Mesenchymal stem cell (in vitro differentiated cells and primary cell): Measurements from ENCODE around the gene RBM19.

Experiments used
- DNase-seq: peaks from one replicate; pipeline ENCODE4 v3.0.0-alpha.2; 2013
- H2AFZ ChIP-seq: one replicate; pipeline ENCODE4 v1.6.1; 2013; ENCODE audit warnings: low read depth, mild to moderate bottlenecking, control low read depth, inconsistent platforms, low read length, moderate library complexity
- H2AK5ac ChIP-seq: 2 replicates; pipeline ENCODE4 v1.6.1; 2013; ENCODE audit warnings: low read length, moderate library complexity, mild to moderate bottlenecking, inconsistent platforms; ENCODE audit not compliant: severe bottlenecking
- H2BK120ac ChIP-seq: one replicate; pipeline ENCODE4 v1.6.1; 2013; ENCODE audit warnings: low read depth, mild to moderate bottlenecking, inconsistent platforms, low read length, moderate library complexity
- H2BK12ac ChIP-seq, 2 experiments: one replicate each; pipeline ENCODE4 v1.6.1; 2013; ENCODE audit warnings: inconsistent platforms in 2 of 2, low read length in 2 of 2, mild to moderate bottlenecking in 2 of 2, moderate library complexity in 2 of 2, control low read depth in 1 of 2
- H2BK15ac ChIP-seq: one replicate; pipeline ENCODE4 v1.6.1; 2013; ENCODE audit warnings: mild to moderate bottlenecking, low read depth, inconsistent platforms; ENCODE audit not compliant: poor library complexity, severe bottlenecking
- H2BK5ac ChIP-seq: 2 replicates; pipeline ENCODE4 v1.6.1; 2013; ENCODE audit warnings: low read depth, mild to moderate bottlenecking, low read length, control low read depth, inconsistent platforms; ENCODE audit not compliant: poor library complexity, severe bottlenecking
- H3K14ac ChIP-seq, 2 experiments: one replicate each; pipeline ENCODE4 v1.6.1; 2013; ENCODE audit warnings: inconsistent platforms in 2 of 2, low read length in 2 of 2, control low read depth in 1 of 2, mild to moderate bottlenecking in 1 of 2, moderate library complexity in 1 of 2
- H3K18ac ChIP-seq, 2 experiments: one replicate each; pipeline ENCODE4 v1.6.1; 2013; ENCODE audit warnings: inconsistent platforms in 2 of 2, low read length in 2 of 2, control low read depth in 1 of 2, low read depth in 1 of 2, mild to moderate bottlenecking in 1 of 2
- H3K23ac ChIP-seq, 2 experiments: one replicate each; pipeline ENCODE4 v1.6.1; 2013; ENCODE audit warnings: inconsistent platforms in 2 of 2, low read length in 2 of 2, mild to moderate bottlenecking in 2 of 2, moderate library complexity in 2 of 2, control low read depth in 1 of 2
- H3K27ac ChIP-seq: 2 replicates; pipeline ENCODE4 v1.5.1; 2013; ENCODE audit warnings: mild to moderate bottlenecking, moderate library complexity, low read length, control low read depth, inconsistent platforms; ENCODE audit not compliant: poor library complexity, severe bottlenecking
- H3K27me3 ChIP-seq, 2 experiments: 2 replicates each; pipeline versions ENCODE4 v1.6.1 to v1.7.0; 2013; ENCODE audit warnings: low read length in 2 of 2, mild to moderate bottlenecking in 2 of 2, moderate library complexity in 2 of 2, control low read depth in 1 of 2, inconsistent platforms in 1 of 2; ENCODE audit not compliant: control insufficient read depth in 1 of 2, insufficient read depth in 1 of 2
- H3K36me3 ChIP-seq, 2 experiments: 2 replicates each; pipeline versions ENCODE4 v1.6.1 to v1.7.0; 2013; ENCODE audit warnings: low read length in 2 of 2, control low read depth in 1 of 2, inconsistent platforms in 1 of 2, low read depth in 1 of 2, mild to moderate bottlenecking in 1 of 2; ENCODE audit not compliant: insufficient read depth in 2 of 2, control insufficient read depth in 1 of 2
- H3K4ac ChIP-seq, 2 experiments: one replicate each; pipeline ENCODE4 v1.6.1; 2013; ENCODE audit warnings: inconsistent platforms in 2 of 2, low read length in 2 of 2, mild to moderate bottlenecking in 2 of 2, moderate library complexity in 2 of 2, control low read depth in 1 of 2, low read depth in 1 of 2
- H3K4me1 ChIP-seq: 2 replicates; pipeline ENCODE4 v1.6.1; 2013; ENCODE audit warnings: low read depth, low read length, control low read depth; ENCODE audit not compliant: control insufficient read depth, insufficient read depth
- H3K4me2 ChIP-seq: 2 replicates; pipeline ENCODE4 v1.6.1; 2013; ENCODE audit warnings: low read length, mild to moderate bottlenecking, inconsistent platforms; ENCODE audit not compliant: poor library complexity, severe bottlenecking
- H3K4me3 ChIP-seq, 2 experiments: 2 replicates each; pipeline versions ENCODE4 v1.5.1 to v1.7.0; 2013; ENCODE audit warnings: low read length in 2 of 2, mild to moderate bottlenecking in 2 of 2, control low read depth in 1 of 2, low read depth in 1 of 2; ENCODE audit not compliant: insufficient read depth in 1 of 2
- H3K79me1 ChIP-seq: replicated peaks from 2 replicates; pipeline ENCODE4 v1.6.1; 2013; ENCODE audit warnings: mild to moderate bottlenecking, control low read depth, low read length, inconsistent platforms; ENCODE audit not compliant: poor library complexity, severe bottlenecking
- H3K9ac ChIP-seq: 2 replicates; pipeline ENCODE4 v1.7.0; 2013; ENCODE audit warnings: mild to moderate bottlenecking, low read length, moderate library complexity
- H3K9me3 ChIP-seq: 2 replicates; pipeline ENCODE4 v1.7.0; 2013; ENCODE audit warnings: mild to moderate bottlenecking, low read length; ENCODE audit not compliant: control insufficient read depth
- H4K8ac ChIP-seq: one replicate; pipeline ENCODE4 v1.6.1; 2013; ENCODE audit warnings: inconsistent platforms, mild to moderate bottlenecking, low read length, moderate library complexity
- H4K91ac ChIP-seq: one replicate; pipeline ENCODE4 v1.6.1; 2013; ENCODE audit warnings: mild to moderate bottlenecking, low read length, inconsistent platforms
- WGBS: methylation state at CpG from one replicate; pipeline ENCODE4 v1.1.7; 2013; ENCODE audit warnings: mixed read lengths; 5-methylcytosine and 5-hydroxymethylcytosine counted together

The RBM19 gene

DNA sequence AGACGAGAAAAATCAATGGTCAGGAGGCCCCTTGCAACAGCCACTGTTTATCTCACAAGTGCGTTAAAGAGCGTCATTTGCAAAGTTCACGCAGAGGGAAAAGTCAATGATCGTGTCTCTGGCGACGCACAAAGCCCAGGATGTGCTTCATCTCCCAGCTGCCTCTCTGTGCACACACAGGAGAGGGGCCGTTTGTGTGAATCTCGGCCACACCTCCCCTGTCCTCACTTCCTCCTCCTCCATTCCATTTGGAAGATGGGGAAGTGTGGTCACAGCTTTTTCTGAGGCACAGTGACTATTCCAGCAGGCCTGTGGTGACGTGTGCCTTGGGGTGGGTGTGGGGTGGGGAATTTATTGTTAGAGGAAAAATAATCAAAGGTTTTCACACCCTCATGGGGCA is 90.4 kb downstream of the RBM19 start:
- peak; percentile 89 for DNase-seq
- Histone ChIP-seq H3K4me3 (peak overlapping the region in 1 of 2 experiments; percentile 31), H3K9ac (peak overlapping the region; percentile 78), H3K9me3 (no peaks in the 10 kb centered on the region), H2BK15ac (no peak overlapping the region), H3K23ac (no peak overlapping the region), H4K8ac (peak overlapping the region; percentile 16), H2BK5ac (no peak overlapping the region), H2BK12ac (peak overlapping the region in 1 of 2 experiments; percentile 6), H3K4me1 (peaks cover 7% of the 10 kb centered on the region), H2AK5ac (no peak overlapping the region), H3K36me3 (peaks cover under 1 to 28% of the 10 kb centered on the region in 2 experiments), H4K91ac (no peak overlapping the region), H3K4me2 (no peak overlapping the region), H2BK120ac (no peak overlapping the region), H3K79me1 (peaks cover 2% of the 10 kb centered on the region), H3K14ac (no peak overlapping the region), H3K4ac (no peak overlapping the region), H3K27ac (no peak overlapping the region), H3K18ac (peak overlapping the region in 1 of 2 experiments; percentile 55), H3K27me3 (no peaks in the 10 kb centered on the region), H2AFZ (no peak overlapping the region)
- 47% methylated on average over 8 of the region's 10 CpGs for WGBS

DNA sequence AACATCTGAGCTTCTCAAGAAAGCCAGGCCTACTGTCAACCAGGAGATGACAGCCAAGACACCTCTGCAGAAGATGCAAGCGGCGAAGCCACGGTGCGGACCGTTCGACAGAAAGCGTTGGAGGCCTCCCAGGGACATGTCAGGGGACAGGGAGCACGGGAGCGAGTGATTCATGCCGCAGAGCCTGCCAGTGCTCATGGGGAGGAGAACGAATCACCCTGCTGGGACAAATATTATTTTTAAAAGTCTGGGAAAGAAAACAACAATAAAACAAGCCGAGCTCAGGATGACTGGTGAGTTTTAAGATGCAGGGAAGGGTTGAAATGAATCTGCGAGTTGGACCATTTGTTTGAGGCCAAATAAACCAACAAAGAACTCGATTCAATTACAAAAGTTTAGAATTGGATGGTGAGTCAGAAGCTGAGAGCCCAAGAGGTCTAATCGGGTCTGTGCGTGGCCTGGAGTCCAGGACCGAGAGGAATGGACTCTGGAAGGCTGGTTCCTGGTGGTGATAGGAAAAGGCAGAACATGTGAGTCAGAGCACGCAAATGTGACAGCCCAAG is 91.0 kb downstream of the RBM19 start:
- peak overlapping the region in 1 of 2 experiments; percentile 31 for H3K4me3 ChIP-seq

GRCh38 chr12:113874326-113874725 is 91.8 kb downstream of the RBM19 start:
- H3K27ac ChIP-seq, result no peak overlapping the region
- no peak overlapping the region for H3K14ac ChIP-seq
- DNase-seq, result no peak
- no peak overlapping the region for H2BK15ac ChIP-seq
- peak overlapping the region; percentile 78 for H3K9ac ChIP-seq
- WGBS, result 98% methylated on average over 11 of the region's 11 CpGs
- H3K9me3 ChIP-seq, result no peaks in the 10 kb centered on the region
- no peaks in the 10 kb centered on the region for H3K27me3 ChIP-seq
- peak overlapping the region in 1 of 2 experiments; percentile 31 for H2BK12ac ChIP-seq
- H3K79me1 ChIP-seq, result peaks cover 2% of the 10 kb centered on the region
- no peak overlapping the region for H2AFZ ChIP-seq
- H4K91ac ChIP-seq, result no peak overlapping the region
- no peak overlapping the region for H3K4ac ChIP-seq
- peak overlapping the region in 1 of 2 experiments; percentile 42 for H3K18ac ChIP-seq
- no peak overlapping the region for H2BK120ac ChIP-seq
- H3K4me3 ChIP-seq, result no peak overlapping the region
- H3K4me2 ChIP-seq, result no peak overlapping the region
- no peak overlapping the region for H4K8ac ChIP-seq
- H2BK5ac ChIP-seq, result no peak overlapping the region
- H2AK5ac ChIP-seq, result no peak overlapping the region
- peaks cover 8 to 30% of the 10 kb centered on the region in 2 experiments for H3K36me3 ChIP-seq
- H3K23ac ChIP-seq, result no peak overlapping the region
- H3K4me1 ChIP-seq, result peaks cover 7% of the 10 kb centered on the region

More for the DNA sequence above, 91.0 kb downstream of the RBM19 start:
- Histone ChIP-seq H3K9me3 (no peaks in the 10 kb centered on the region), H3K9ac (peak overlapping the region; percentile 78), H3K27ac (peak overlapping the region; percentile 8), H3K23ac (no peak overlapping the region), H2AFZ (no peak overlapping the region), H3K36me3 (peaks cover 6 to 31% of the 10 kb centered on the region in 2 experiments), H2AK5ac (no peak overlapping the region), H3K4me2 (no peak overlapping the region), H3K79me1 (peaks cover 2% of the 10 kb centered on the region), H3K4me1 (peaks cover 7% of the 10 kb centered on the region), H4K8ac (no peak overlapping the region), H3K4ac (no peak overlapping the region), H3K27me3 (no peaks in the 10 kb centered on the region), H2BK5ac (no peak overlapping the region), H4K91ac (peak overlapping the region; percentile 25), H2BK15ac (no peak overlapping the region), H3K14ac (no peak overlapping the region), H2BK120ac (no peak overlapping the region), H3K18ac (peak overlapping the region in 1 of 2 experiments; percentile 11), H2BK12ac (no peak overlapping the region)
- DNase-seq, result peak; percentile 95
- 36% methylated on average over 18 of the region's 18 CpGs for WGBS

DNA sequence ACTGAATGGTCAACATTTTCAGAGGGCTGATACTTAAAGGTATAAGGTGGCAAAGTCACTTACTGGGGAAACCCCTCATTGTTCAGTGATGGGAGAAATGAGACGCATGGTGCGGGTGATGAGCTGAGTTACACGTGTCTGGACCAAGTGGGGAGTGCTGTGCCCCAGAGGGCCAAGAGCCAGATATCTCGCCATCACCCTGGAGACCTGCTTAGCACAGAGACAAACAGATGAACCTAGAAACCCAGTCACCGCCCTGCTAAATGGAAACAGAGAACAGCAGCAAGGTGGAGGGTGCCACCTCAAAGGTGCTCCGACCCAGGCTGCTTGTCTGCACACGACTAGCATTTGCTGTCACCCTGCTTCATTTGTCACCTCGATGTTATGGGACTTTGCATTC is 92.4 kb downstream of the RBM19 start:
- DNase-seq, result no peak
- no peak overlapping the region for H3K18ac ChIP-seq
- H3K9me3 ChIP-seq, result no peaks in the 10 kb centered on the region
- H3K79me1 ChIP-seq, result peaks cover 2% of the 10 kb centered on the region
- no peaks in the 10 kb centered on the region for H3K27me3 ChIP-seq
- WGBS, result 97% methylated on average over 8 of the region's 8 CpGs
- peak overlapping the region; percentile 3 for H4K91ac ChIP-seq
- no peak overlapping the region for H3K4me3 ChIP-seq
- H2BK15ac ChIP-seq, result no peak overlapping the region
- no peak overlapping the region for H3K14ac ChIP-seq
- no peak overlapping the region for H2AFZ ChIP-seq
- peaks cover 7% of the 10 kb centered on the region for H3K4me1 ChIP-seq
- no peak overlapping the region for H2BK5ac ChIP-seq
- no peak overlapping the region for H3K4me2 ChIP-seq
- no peak overlapping the region for H3K9ac ChIP-seq
- H2AK5ac ChIP-seq, result no peak overlapping the region
- no peak overlapping the region for H3K4ac ChIP-seq
- H3K36me3 ChIP-seq, result peaks cover 8 to 27% of the 10 kb centered on the region in 2 experiments
- H3K23ac ChIP-seq, result no peak overlapping the region
- no peak overlapping the region for H3K27ac ChIP-seq
- H2BK12ac ChIP-seq, result no peak overlapping the region
- H2BK120ac ChIP-seq, result no peak overlapping the region
- no peak overlapping the region for H4K8ac ChIP-seq
